Breast epithelium (tissue), 4 donors: Measurements from ENCODE around the gene CDC14A. TPM values are rescaled to one million over a fixed set of nuclear protein-coding genes. Genes with fewer than 3 reads are reported as not detected.
A peak's percentile ranks its signal among the peaks of the same experiment; 100 is the strongest.

Experiments used
- DNase-seq, 2 donors: peaks; one replicate each; pipeline ENCODE4 v3.0.0-alpha.2; 2019; ENCODE audit warnings: low spot score in 2 of 2
- H3K27ac ChIP-seq, 2 donors: fragments of 200-600 bp; sonication (generic) in 1 of 2; one replicate each; pipeline ENCODE4 v1.5.1; 2016 to 2019; ENCODE audit warnings: mild to moderate bottlenecking in 1 of 2
- H3K27me3 ChIP-seq, 2 donors: fragments of 200-600 bp; sonication (generic) in 1 of 2; one replicate each; pipeline versions ENCODE4 v1.5.1 to v1.6.0; 2017 to 2019; ENCODE audit warnings: control low read depth in 1 of 2, mild to moderate bottlenecking in 1 of 2
- H3K36me3 ChIP-seq: fragments of 200-600 bp; one replicate; pipeline ENCODE4 v1.5.1; 2019
- H3K4me1 ChIP-seq, 2 donors: fragments of 200-600 bp; sonication (generic); one replicate each; pipeline ENCODE4 v1.5.1; 2016 to 2019; ENCODE audit warnings: control low read depth in 1 of 2
- H3K4me3 ChIP-seq, 3 donors: fragments of 200-600 bp; sonication (generic); 1 replicate in 2 of 3; 2 replicates in 1 of 3; pipeline ENCODE4 v1.5.1; 2016 to 2019; ENCODE audit warnings: mild to moderate bottlenecking in 3 of 3, moderate library complexity in 2 of 3
- H3K9me3 ChIP-seq, 2 donors: fragments of 200-600 bp; sonication (generic) in 1 of 2; one replicate each; pipeline ENCODE4 v1.5.1; 2016 to 2019; ENCODE audit warnings: control low read depth in 1 of 2
- POLR2A ChIP-seq: fragments of 450-650 bp; IDR thresholded peaks from one replicate; pipeline ENCODE4 v1.6.1; 2016; ENCODE audit warnings: antibody characterized with exemption, mild to moderate bottlenecking, moderate library complexity
- POLR2AphosphoS5 ChIP-seq, 3 donors: sonication (generic); formaldehyde crosslinking; IDR thresholded peaks; one replicate each; pipeline ENCODE4 v1.6.1; 2017; ENCODE audit warnings: antibody characterized with exemption in 3 of 3
- intact Hi-C: fragments of 100-400 bp; cut with DNase I; formaldehyde crosslinking; loops from one replicate; pipeline ENCODE4 v1.15.1; 2023; ENCODE audit warnings: low total_unique reads
- total RNA-seq, 3 donors: library from RNA; depleted of rRNA; stranded (reverse); fragments of >200 nt; gene quantifications; one replicate each; pipeline ENCODE4 v1.1.0, GENCODE V29; 2016
- TF ChIP-seq, protein P1 (sequence below), 3 donors: fragments of 450-650 bp; IDR thresholded peaks; one replicate each; pipeline ENCODE4 v1.5.1; 2016 to 2017; ENCODE audit warnings: antibody characterized with exemption in 3 of 3, mild to moderate bottlenecking in 3 of 3, moderate library complexity in 3 of 3

Gene CDC14A, protein sequence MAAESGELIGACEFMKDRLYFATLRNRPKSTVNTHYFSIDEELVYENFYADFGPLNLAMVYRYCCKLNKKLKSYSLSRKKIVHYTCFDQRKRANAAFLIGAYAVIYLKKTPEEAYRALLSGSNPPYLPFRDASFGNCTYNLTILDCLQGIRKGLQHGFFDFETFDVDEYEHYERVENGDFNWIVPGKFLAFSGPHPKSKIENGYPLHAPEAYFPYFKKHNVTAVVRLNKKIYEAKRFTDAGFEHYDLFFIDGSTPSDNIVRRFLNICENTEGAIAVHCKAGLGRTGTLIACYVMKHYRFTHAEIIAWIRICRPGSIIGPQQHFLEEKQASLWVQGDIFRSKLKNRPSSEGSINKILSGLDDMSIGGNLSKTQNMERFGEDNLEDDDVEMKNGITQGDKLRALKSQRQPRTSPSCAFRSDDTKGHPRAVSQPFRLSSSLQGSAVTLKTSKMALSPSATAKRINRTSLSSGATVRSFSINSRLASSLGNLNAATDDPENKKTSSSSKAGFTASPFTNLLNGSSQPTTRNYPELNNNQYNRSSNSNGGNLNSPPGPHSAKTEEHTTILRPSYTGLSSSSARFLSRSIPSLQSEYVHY
- total RNA-seq: 10 to 100 TPM; 16.5 to 49.3 (median 33.1) TPM

DNA sequence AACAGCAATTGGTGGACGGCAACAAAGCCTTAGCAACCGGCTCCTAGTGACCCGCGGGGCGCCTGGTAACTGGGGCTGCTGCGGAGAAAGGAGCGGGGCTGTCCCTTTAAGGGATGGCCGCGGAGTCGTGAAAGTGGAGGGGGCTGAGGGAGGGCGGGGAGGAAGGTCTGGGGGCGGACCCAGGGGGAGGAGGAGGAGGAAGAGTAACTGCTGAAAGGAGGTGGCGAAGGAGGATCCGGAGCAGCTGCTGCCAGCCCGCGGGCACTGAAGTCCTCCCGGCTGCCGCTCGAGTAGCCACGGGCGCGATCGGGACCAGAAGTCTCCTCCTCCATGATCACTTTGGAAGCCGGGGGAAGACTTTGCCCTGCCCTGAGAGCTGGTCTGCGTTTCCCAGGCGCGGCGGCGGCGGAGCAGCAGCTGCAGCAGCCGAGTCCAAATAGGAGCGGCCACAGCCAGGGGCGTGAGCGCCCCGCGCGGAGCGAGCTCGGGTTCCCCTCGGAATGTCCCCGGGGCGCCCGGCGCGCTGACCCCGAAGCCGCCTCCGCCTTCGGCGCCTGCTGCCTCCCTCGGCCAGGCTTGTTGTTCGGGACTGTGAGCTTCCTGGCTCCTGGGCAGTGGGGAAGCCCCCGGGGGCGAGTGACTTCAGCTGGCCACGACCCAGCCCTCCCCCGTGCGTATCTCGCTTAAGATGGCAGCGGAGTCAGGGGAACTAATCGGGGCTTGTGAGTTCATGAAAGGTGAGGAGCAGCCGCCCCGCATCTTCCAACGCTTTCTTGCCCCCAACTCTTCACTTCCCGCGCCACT, at the start of gene CDC14A:
Gene CDC14A, plus strand, starts transcription at position 240 of the 804 bp plus-strand sequence. Its CDS starts 449 bp downstream, at position 689.
- no peaks in the 10 kb centered on the region for H3K27me3 ChIP-seq
- TF ChIP-seq POLR2AphosphoS5 (IDR thresholded peaks at IDR 0.05) (peak in 1 of 3 donors; percentile 56), POLR2A (peak; percentile 49)
- TF ChIP-seq, protein P1, sequence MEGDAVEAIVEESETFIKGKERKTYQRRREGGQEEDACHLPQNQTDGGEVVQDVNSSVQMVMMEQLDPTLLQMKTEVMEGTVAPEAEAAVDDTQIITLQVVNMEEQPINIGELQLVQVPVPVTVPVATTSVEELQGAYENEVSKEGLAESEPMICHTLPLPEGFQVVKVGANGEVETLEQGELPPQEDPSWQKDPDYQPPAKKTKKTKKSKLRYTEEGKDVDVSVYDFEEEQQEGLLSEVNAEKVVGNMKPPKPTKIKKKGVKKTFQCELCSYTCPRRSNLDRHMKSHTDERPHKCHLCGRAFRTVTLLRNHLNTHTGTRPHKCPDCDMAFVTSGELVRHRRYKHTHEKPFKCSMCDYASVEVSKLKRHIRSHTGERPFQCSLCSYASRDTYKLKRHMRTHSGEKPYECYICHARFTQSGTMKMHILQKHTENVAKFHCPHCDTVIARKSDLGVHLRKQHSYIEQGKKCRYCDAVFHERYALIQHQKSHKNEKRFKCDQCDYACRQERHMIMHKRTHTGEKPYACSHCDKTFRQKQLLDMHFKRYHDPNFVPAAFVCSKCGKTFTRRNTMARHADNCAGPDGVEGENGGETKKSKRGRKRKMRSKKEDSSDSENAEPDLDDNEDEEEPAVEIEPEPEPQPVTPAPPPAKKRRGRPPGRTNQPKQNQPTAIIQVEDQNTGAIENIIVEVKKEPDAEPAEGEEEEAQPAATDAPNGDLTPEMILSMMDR (IDR thresholded peaks at IDR 0.05): peak in 1 of 3 donors; percentile 7
- no peaks in the 10 kb centered on the region for H3K36me3 ChIP-seq
- DNase-seq: peak; percentile 87 to 90
- intact Hi-C loops: no loop called here
- H3K27ac ChIP-seq: peak within 1 kb of the TSS; percentile 88 to 93
- no peaks in the 10 kb centered on the region for H3K4me1 ChIP-seq
- H3K9me3 ChIP-seq: no peaks in the 10 kb centered on the region
- H3K4me3 ChIP-seq: peak within 1 kb of the TSS; percentile 67 to 99 (median 68)

DNA sequence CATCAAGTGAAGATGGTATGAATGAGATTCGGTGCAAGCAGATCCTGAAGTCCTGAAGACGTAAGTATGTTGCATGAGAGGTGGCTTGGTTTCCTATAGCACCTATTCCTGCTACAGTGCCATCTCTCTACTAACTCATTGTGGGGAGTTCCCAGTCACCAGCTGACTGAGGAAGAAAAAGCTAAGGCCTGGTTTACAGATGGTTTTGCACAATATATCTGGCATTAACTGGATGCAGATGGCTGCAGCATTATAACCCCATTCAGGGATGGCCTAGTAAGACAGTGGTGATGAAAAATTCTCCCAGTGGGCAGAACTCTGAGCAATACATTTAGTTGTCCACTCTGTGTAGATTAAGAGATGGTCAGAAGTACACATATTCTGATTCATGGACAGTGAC, 49.6 kb upstream of the CDC14A start:
- TF ChIP-seq POLR2AphosphoS5 (IDR thresholded peaks at IDR 0.05): no peak
- TF ChIP-seq POLR2A: no peak
- TF ChIP-seq, protein P1 (IDR thresholded peaks at IDR 0.05): no peak
- no peak for DNase-seq
- intact Hi-C loops: no loop called here

DNA sequence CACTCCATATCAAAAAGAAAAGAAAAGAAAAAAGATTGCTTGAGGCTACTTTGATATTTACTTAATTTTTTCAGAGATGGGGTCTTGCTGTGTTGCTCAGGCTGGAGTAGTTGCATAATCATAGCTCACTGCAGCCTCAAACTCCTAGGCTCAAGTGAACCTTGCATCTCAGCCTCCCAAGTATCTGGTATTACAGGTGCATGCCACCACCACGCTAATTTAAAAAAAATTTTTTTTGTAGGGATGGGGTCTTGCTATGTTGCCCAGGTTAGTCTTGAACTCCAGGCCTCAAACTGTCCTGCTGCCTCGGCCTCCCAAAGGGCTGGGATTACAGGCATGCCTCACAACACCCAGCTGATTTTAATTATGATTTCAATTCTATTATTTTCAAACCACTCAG, 48.1 kb upstream of the CDC14A start:
- intact Hi-C loops: no loop called here
- Histone ChIP-seq H3K27ac (no peak overlapping the region), H3K27me3 (no peaks in the 10 kb centered on the region), H3K4me3 (no peak overlapping the region), H3K9me3 (no peaks in the 10 kb centered on the region), H3K4me1 (no peaks in the 10 kb centered on the region), H3K36me3 (no peaks in the 10 kb centered on the region)
- TF ChIP-seq, protein P1 (IDR thresholded peaks at IDR 0.05): no peak
- no peak for TF ChIP-seq POLR2AphosphoS5 (IDR thresholded peaks at IDR 0.05)
- no peak for TF ChIP-seq POLR2A
- no peak for DNase-seq

More for the DNA sequence above, 49.6 kb upstream of the CDC14A start:
- no peaks in the 10 kb centered on the region for H3K27me3 ChIP-seq
- H3K4me3 ChIP-seq: no peak overlapping the region
- H3K4me1 ChIP-seq: no peaks in the 10 kb centered on the region
- H3K27ac ChIP-seq: no peak overlapping the region
- no peaks in the 10 kb centered on the region for H3K9me3 ChIP-seq
- no peaks in the 10 kb centered on the region for H3K36me3 ChIP-seq

DNA sequence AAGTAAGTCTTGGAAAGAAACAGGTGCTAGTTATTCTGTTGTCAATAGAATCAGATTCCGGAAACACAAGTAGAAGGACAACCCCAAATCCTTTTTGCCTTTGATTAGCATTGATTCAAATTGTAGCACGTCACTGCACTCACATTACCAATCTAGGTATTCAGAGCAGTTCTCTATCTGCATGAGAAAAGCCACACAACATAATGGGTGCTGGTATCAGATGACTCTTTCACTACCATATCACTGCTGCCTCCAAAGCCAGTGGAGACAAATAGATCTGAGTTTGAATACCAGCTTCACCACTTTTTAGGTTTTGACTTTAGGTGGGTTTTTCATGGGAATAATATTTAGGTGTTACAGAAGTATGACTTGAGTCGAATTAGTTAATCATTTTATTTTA, 47.4 kb upstream of the CDC14A start:
- Histone ChIP-seq H3K4me3 (no peak overlapping the region), H3K9me3 (no peaks in the 10 kb centered on the region), H3K4me1 (no peaks in the 10 kb centered on the region), H3K36me3 (no peaks in the 10 kb centered on the region), H3K27ac (no peak overlapping the region), H3K27me3 (no peaks in the 10 kb centered on the region)
- TF ChIP-seq POLR2A: no peak
- TF ChIP-seq POLR2AphosphoS5 (IDR thresholded peaks at IDR 0.05): no peak
- TF ChIP-seq, protein P1 (IDR thresholded peaks at IDR 0.05): no peak
- DNase-seq: no peak
- intact Hi-C loops: no loop called here
